ENCODE data around the gene SMYD5.
"Not testable (repeated sequence)": the region's sequence is repeated elsewhere in the genome, so short reads cannot be mapped to it uniquely, and the experiment has no call there.

DNA sequence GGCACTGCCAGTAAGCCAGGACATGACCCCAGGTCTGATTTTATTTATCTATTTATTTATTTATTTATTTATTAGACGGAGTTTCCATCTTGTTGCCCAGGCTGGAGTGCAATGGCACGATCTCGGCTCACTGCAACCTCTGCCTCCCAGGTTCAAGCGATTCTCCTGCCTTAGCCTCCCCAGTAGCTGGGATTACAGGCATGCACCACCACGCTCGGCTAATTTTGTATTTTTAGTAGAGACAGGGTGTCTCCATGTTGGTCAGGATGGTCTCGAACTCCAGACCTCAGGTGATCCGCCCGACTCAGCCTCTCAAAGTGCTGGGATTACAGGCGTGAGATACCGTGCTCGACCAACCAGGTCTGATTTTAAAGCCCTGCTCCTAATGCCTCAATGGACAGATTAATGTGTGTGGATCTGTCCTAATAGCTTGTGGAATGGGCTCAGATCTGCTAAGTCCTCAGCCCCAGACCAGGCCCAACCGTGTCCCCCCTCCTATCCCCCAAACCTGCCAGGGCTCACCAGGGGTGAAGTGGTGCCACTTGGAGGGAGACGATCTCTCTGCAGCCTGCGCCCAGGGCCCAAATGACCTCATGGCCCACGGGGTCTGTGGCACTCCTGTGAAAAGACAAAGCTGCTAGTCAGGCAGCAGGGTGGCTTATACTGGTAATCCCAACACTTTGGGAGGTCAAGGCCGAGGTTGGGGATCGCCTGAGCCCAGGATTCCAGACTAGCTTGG is 48.8 kb downstream of the SMYD5 start:
- TF ChIP-seq CTCF (conservative IDR thresholded peaks at IDR 0.05; ENCODE audit: low read depth, low read length); EZH2 (IDR thresholded peaks at IDR 0.05; ENCODE audit: borderline replicate concordance, low read depth, low read length, poor library complexity, severe bottlenecking): not testable (repeated sequence)

Measured in A673 (cell line).